C4-2B (cell line): ENCODE measurements around the gene E2F6.

Source experiments
- ZFX ChIP-seq: fragments of 450-650 bp; IDR thresholded peaks from 2 replicates; pipeline ENCODE4 v1.6.1; 2017
- TF ChIP-seq, protein P1 (sequence below): fragments of 450-650 bp; conservative IDR thresholded peaks from 2 replicates; pipeline ENCODE4 v1.5.1; 2017; ENCODE audit warnings: mild to moderate bottlenecking

DNA sequence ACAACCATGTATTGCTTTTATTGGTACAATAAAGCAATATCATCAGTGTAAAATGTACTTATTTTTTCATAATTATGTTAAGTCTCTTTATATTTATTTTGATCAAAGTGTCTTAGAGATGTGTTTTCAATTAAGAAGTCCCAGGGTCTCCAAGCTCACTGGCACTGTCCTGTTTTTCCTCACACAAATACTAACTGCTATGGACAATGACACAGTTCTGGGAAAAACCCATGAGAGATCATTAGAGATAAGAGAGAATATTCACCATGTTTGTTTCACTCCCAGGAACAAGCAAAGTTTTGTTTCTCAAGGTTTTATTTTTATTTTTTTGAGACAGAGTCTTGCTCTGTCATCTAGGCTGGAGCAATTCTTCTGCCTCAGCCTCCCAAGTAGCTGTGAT lies 38.7 kb downstream of the E2F6 start:
- TF ChIP-seq, protein P1, sequence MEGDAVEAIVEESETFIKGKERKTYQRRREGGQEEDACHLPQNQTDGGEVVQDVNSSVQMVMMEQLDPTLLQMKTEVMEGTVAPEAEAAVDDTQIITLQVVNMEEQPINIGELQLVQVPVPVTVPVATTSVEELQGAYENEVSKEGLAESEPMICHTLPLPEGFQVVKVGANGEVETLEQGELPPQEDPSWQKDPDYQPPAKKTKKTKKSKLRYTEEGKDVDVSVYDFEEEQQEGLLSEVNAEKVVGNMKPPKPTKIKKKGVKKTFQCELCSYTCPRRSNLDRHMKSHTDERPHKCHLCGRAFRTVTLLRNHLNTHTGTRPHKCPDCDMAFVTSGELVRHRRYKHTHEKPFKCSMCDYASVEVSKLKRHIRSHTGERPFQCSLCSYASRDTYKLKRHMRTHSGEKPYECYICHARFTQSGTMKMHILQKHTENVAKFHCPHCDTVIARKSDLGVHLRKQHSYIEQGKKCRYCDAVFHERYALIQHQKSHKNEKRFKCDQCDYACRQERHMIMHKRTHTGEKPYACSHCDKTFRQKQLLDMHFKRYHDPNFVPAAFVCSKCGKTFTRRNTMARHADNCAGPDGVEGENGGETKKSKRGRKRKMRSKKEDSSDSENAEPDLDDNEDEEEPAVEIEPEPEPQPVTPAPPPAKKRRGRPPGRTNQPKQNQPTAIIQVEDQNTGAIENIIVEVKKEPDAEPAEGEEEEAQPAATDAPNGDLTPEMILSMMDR, result no peak
- TF ChIP-seq ZFX, result no peak
